Cerebellar nuclear complex (tissue), 1 donor: ENCODE data around the gene FAM83E.
"Not testable (repeated sequence)": the region's sequence is repeated elsewhere in the genome, so short reads cannot be mapped to it uniquely, and the experiment has no call there.

ENCODE experiments used
- DNase-seq, 2 experiments: peaks; one replicate each; lab custom pipeline; 2025; lab: John Stamatoyannopoulos, UW

FAM83E gene

GRCh38 chr19:48614436-48615230, at the start of gene FAM83E:
Gene FAM83E, minus strand, starts transcription at chr19:48615076. Its CDS starts 1,704 bp downstream, at chr19:48613372.
- DNase-seq: no peak

DNA sequence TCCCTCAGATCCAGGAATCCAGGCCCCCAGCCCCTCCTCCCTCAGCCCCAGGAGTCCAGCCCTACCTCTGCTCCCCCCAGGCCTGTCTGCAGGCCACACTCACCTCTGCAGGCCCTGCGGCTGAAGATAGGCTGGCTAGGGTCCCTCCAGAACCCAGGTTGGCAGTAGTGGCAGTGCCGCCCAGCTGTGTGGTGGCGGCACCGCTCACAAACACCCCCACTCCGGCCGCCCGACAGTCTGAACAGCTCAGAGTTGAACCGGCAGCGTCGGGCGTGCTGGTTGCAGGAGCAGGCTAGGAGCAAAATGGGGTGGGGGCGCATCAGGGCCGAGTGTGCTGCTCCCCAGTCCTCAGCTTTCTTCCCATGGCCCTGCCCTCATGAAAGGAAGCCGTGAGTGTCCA, 49.6 kb upstream of the FAM83E start:
- no peak for DNase-seq

DNA sequence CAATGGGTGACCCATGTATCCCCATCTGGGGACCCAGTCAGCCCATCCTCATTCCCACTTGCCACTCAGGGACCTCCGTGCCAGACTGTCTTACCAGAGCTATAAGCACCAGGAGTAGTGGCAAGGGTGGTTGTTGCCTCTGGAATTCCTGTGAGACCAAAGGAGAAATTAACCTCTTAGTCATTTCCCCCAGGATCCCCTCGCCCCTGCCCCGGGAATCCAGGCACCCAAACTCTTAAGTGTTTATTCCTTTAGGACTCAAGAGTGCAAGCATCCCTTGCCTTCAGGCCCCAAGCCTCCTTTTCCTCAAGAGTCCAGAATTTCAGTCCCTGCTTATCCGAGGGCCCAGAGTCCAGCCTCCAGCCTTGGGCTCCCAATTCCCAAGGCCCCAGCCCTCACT, 48.8 kb upstream of the FAM83E start:
- DNase-seq: no peak

GRCh38 chr19:48661711-48662090, 46.8 kb upstream of the FAM83E start:
- DNase-seq: no peak

DNA sequence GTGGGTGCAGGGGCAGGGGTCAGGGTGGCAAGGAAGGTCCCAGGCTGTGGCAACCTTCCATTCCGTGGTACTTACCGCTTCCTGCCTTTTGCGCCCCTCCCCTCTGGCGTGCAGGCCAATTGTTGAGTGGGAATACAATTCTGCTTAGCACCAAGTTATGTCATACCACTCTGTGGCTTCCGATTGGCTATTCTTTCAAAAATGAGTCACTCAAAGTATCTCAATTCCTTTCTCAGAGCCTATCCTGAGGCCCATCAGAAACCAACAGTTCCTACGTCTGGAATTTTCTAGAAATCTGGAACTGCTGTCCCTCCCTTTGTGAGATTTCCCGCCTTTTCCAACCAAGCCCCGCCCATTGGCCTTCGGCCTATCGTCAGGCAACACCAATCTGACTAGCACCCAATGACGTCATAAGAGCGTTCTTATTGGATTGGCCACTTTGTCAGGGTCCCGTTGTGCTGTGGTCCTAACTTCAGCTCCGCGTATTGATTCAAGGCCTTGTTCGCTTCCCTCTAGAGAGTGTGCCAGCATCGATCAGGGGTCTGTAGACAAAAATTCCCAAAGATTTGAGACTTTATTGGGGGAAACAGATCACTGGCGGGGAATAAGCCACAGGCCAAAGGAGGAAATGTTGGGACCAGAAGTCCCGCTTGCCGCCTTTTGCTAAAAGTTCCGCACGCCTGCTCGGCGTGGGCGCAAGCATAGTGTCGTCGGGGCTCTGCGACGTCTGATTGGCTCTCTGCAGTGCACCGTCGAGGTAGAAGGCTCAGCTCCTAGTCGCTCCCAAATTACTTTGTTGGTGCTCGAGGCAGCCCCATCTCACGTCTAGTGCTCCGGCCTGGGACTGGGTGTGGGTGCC, 46.2 kb upstream of the FAM83E start:
- peak; percentile 58 to 66 for DNase-seq

GRCh38 chr19:48659768-48660167, 44.9 kb upstream of the FAM83E start:
- DNase-seq: no peak

GRCh38 chr19:48658483-48658882, 43.6 kb upstream of the FAM83E start:
- DNase-seq: no peak

- not testable (repeated sequence) for DNase-seq
Measured at GRCh38 chr19:48657828-48658227, 43.0 kb upstream of the FAM83E start.

- DNase-seq: no peak
Measured at GRCh38 chr19:48656840-48657474, 42.1 kb upstream of the FAM83E start.

- no peak for DNase-seq
Measured at GRCh38 chr19:48654299-48655059, 39.6 kb upstream of the FAM83E start.

DNA sequence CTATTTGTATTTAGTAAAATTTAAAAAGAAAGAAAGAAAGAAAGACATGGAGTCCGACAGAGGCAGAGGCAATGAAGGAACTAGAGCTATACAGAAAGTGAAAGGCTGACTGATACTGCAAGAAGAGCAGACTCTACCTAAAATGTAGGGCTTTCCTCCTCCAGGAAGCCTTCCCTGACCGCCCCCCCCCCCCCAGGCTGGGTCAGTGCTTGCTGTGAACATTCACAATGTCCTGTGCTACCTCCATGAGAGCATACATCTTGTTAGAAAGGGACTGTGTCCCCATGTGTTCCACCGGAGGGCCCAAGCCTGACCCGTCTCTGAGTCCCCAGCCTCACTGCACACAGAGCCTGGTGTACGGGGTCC, 36.8 kb upstream of the FAM83E start:
- no peak for DNase-seq

GRCh38 chr19:48650974-48651682, 36.3 kb upstream of the FAM83E start:
- DNase-seq: no peak

GRCh38 chr19:48648134-48648533, 33.3 kb upstream of the FAM83E start:
- DNase-seq: peak in 1 of 2 experiments; percentile 53

GRCh38 chr19:48646722-48647216, 31.9 kb upstream of the FAM83E start:
- no peak for DNase-seq

DNA sequence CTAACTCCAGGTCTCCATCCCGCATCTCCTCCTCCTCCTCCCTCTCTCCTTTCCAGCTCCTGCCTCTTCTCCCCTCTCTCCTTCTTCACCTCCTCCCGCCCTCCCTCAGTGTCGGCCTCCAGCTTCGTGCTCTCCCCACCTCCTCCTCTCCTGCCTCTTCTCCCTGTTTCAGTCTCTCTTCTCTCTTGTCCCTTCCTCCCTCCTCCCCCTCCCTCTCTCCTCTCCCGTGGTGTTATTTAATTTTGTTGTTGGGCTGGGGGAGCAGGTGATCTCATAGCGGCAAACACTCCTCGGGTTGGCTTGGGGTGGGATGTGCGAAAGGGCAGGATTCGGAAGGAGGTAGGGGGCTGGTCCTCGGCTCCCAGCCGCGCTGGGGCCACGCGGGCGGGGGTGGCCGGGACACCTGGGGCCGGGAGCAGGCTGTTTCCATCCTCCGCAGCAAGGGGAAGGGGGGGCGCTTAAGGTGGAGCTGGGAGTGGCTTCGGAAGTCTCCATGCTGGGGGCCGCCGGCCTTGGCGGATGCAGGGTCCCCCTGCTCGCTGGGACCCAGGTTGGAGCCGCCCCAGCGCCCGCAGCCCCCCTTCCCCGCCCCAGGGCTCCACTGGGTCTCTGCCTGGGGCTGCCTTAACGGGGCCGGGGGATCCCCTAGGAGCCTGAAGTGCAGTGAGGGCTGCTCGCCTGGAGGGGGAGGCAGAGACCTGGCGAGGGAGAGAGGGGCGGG, 31.3 kb upstream of the FAM83E start, which contains the start of gene CA11:
Gene CA11, minus strand, starts transcription at position 187 of the 721 bp plus-strand sequence. CDS start 555 bp downstream, outside the sequence.
- DNase-seq: peak; percentile 74 to 87

GRCh38 chr19:48645620-48646000, 30.7 kb upstream of the FAM83E start:
- no peak for DNase-seq

GRCh38 chr19:48644839-48645619, 30.2 kb upstream of the FAM83E start:
- DNase-seq: peak in 1 of 2 experiments; percentile 60

- DNase-seq: no peak
Measured at GRCh38 chr19:48644355-48644754, 29.5 kb upstream of the FAM83E start.

GRCh38 chr19:48642862-48643261, 28.0 kb upstream of the FAM83E start:
- no peak for DNase-seq
